Cardiac fibroblast (primary cell): ENCODE results near the gene FSCN2.
"Not testable (repeated sequence)": the region's sequence is repeated elsewhere in the genome, so short reads cannot be mapped to it uniquely, and the experiment has no call there.

Source experiments
- DNase-seq, 2 donors: peaks; one replicate each; pipeline versions ENCODE4 v3.0.0 to v3.0.0-alpha.2; 2010; ENCODE audit warnings: low read depth in 2 of 2
- H3K4me3 ChIP-seq, 2 donors: replicated peaks in 1 of 2; 1 replicate in 1 of 2; 2 replicates in 1 of 2; pipeline ENCODE4 v1.5.1; 2011; ENCODE audit warnings: low read depth in 2 of 2, low read length in 2 of 2, mild to moderate bottlenecking in 2 of 2, moderate library complexity in 1 of 2
- TF ChIP-seq, protein P1 (sequence below): IDR thresholded peaks from one replicate; pipeline ENCODE4 v1.5.1; 2011; ENCODE audit warnings: low read depth, mild to moderate bottlenecking, low read length, inconsistent platforms

Gene FSCN2

DNA sequence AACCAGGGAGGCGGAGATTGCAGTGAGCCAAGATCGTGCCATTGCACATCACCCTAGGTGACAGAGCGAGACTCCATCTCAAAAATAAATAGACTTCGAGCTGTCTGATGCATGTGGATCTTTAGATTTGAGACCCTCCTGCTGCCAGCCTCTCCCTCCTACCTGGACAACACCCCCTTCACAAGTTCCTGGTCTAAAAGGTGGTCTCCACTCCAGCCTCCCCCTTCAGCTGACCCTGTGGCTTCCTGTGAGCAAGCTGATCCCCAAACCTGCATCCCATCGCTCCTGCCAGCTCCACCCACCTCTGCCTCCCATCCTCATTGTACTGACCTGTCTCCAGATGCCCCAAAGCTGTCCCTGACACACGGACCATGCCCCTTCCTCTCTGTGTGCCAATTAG is 51.1 kb downstream of the FSCN2 start:
- H3K4me3 ChIP-seq, result no peak overlapping the region
- TF ChIP-seq, protein P1, sequence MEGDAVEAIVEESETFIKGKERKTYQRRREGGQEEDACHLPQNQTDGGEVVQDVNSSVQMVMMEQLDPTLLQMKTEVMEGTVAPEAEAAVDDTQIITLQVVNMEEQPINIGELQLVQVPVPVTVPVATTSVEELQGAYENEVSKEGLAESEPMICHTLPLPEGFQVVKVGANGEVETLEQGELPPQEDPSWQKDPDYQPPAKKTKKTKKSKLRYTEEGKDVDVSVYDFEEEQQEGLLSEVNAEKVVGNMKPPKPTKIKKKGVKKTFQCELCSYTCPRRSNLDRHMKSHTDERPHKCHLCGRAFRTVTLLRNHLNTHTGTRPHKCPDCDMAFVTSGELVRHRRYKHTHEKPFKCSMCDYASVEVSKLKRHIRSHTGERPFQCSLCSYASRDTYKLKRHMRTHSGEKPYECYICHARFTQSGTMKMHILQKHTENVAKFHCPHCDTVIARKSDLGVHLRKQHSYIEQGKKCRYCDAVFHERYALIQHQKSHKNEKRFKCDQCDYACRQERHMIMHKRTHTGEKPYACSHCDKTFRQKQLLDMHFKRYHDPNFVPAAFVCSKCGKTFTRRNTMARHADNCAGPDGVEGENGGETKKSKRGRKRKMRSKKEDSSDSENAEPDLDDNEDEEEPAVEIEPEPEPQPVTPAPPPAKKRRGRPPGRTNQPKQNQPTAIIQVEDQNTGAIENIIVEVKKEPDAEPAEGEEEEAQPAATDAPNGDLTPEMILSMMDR, result no peak
- no peak for DNase-seq

DNA sequence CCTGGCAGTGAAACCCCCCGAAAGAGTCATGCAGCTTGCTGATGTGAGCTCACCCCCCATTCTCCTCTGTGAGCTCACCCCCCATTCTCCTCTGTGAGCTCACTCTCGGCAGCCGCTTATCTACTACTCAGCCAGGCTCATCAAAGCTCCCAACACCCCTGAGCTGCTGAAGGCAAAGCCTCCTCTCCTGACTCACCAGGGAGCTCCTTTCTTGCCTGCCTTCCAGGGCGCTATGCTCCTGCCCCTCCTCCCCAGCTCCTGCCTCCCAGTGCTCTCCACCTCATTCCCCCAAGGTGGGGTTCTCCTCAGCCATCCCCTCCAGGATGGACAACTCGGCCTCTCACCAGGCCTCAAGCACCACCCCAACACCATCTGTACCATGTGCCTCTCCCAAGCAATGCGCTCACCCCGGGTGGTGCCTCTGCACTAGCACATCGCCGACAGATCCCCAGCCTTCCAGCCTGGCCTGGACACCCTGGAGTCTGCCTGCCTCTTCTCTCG is 51.7 kb downstream of the FSCN2 start:
- TF ChIP-seq, protein P1, result no peak
- peak; percentile 72 to 77 for DNase-seq
- H3K4me3 ChIP-seq, result no peak overlapping the region

DNA sequence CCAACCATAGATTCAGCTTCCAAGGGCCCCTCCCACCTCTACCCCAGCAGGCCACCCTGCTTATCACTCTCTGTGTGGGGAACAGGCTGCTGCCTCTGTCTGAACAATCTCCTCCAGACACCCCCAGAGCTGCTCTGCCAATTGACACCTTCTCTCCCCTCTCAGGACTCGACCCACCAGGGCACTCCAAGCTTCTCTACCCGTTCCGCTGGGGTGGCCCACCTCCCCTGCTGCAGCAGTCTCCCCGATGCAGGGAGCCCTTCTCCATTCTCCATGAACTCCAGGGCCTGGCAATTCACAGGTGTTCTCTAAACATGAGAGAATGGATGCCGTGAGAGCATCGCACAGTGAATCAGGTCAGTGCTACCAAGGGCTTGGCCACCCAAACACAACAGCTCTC is 52.3 kb downstream of the FSCN2 start:
- TF ChIP-seq, protein P1, result no peak
- no peak overlapping the region for H3K4me3 ChIP-seq
- DNase-seq, result no peak

GRCh38 chr17:81581758-81582157 is 53.6 kb downstream of the FSCN2 start:
- DNase-seq, result no peak
- TF ChIP-seq, protein P1, result no peak
- H3K4me3 ChIP-seq, result no peak overlapping the region

GRCh38 chr17:81582341-81582740 is 54.2 kb downstream of the FSCN2 start:
- peak in 1 of 2 donors; percentile 81 for DNase-seq
- H3K4me3 ChIP-seq, result no peak overlapping the region
- TF ChIP-seq, protein P1, result no peak

GRCh38 chr17:81582749-81583148 is 54.6 kb downstream of the FSCN2 start:
- no peak overlapping the region for H3K4me3 ChIP-seq
- no peak for DNase-seq
- TF ChIP-seq, protein P1, result no peak

GRCh38 chr17:81583589-81584342 is 55.6 kb downstream of the FSCN2 start:
- no peak overlapping the region for H3K4me3 ChIP-seq
- TF ChIP-seq, protein P1, result no peak
- DNase-seq, result no peak

- not testable (repeated sequence) for H3K4me3 ChIP-seq
Observed at GRCh38 chr17:81584771-81585170, 56.6 kb downstream of the FSCN2 start.

More at GRCh38 chr17:81584771-81585170, 56.6 kb downstream of the FSCN2 start:
- not testable (repeated sequence) for DNase-seq
